H1 (cell line): ENCODE results near the gene HYCC1.

Experiments used
- KDM1A ChIP-seq: fragments of 200-600, 300-600 bp; sonication (generic); IDR thresholded peaks from 2 replicates; pipeline ENCODE4 v1.7.1; 2016; ENCODE audit warnings: mild to moderate bottlenecking, low read length, borderline replicate concordance
- POLR2AphosphoS5 ChIP-seq: IDR thresholded peaks from 2 replicates; pipeline ENCODE4 v1.6.1; 2011; ENCODE audit warnings: low read depth, low read length
- TF ChIP-seq, protein P1 (sequence below): IDR thresholded peaks from 2 replicates; pipeline ENCODE4 v1.6.1; 2012; ENCODE audit warnings: inconsistent platforms
- TF ChIP-seq, protein P2 (sequence below), 3 experiments: IDR thresholded peaks; 1 replicate in 2 of 3; 2 replicates in 1 of 3; pipeline versions ENCODE4 v1.5.1 to v1.6.1; 2011; ENCODE audit warnings: low read length in 3 of 3, mild to moderate bottlenecking in 3 of 3, inconsistent platforms in 2 of 3, low read depth in 1 of 3, moderate library complexity in 1 of 3; ENCODE audit not compliant: insufficient read depth in 1 of 3; ENCODE audit errors: control extremely low read depth in 1 of 3

DNA sequence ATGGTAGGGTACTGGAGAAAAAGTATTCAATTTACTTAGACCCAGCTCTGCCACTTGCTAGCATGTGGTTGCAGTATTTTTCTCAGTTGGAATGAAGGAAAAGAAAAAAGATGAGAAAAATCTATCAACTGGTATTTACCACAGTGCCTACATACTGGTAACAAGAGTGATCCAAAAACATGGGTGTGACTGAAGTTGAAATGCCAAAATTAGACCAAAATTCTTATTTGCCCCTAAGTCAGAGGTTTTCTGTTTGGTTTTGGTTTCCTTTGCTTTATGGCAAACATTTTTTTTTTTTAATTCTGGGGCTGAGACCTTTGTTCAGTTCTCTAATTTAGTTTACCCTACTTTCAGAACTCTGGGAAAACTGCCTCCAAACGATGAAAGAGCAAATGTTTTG lies 12.3 kb downstream of the HYCC1 start:
- no peak for TF ChIP-seq POLR2AphosphoS5
- TF ChIP-seq, protein P1, sequence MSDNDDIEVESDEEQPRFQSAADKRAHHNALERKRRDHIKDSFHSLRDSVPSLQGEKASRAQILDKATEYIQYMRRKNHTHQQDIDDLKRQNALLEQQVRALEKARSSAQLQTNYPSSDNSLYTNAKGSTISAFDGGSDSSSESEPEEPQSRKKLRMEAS = no peak
- TF ChIP-seq, protein P2, sequence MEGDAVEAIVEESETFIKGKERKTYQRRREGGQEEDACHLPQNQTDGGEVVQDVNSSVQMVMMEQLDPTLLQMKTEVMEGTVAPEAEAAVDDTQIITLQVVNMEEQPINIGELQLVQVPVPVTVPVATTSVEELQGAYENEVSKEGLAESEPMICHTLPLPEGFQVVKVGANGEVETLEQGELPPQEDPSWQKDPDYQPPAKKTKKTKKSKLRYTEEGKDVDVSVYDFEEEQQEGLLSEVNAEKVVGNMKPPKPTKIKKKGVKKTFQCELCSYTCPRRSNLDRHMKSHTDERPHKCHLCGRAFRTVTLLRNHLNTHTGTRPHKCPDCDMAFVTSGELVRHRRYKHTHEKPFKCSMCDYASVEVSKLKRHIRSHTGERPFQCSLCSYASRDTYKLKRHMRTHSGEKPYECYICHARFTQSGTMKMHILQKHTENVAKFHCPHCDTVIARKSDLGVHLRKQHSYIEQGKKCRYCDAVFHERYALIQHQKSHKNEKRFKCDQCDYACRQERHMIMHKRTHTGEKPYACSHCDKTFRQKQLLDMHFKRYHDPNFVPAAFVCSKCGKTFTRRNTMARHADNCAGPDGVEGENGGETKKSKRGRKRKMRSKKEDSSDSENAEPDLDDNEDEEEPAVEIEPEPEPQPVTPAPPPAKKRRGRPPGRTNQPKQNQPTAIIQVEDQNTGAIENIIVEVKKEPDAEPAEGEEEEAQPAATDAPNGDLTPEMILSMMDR (IDR thresholded peaks at IDR 0.05; ENCODE audit: control extremely low read depth in 1 of 3, insufficient read depth in 1 of 3, low read depth in 1 of 3, low read length in 3 of 3) = no peak
- TF ChIP-seq KDM1A = no peak
